HepG2 (cell line): ENCODE data around the gene NAPG. TPM values are rescaled to one million over a fixed set of nuclear protein-coding genes. Genes with fewer than 3 reads are reported as not detected.

Experiments used
- ATAC-seq: fragments of 200-7000 bp; cut with Tn5 transposase; 3 replicates; pipeline ENCODE4 v1.9.1; 2020; ENCODE audit warnings: mild to moderate bottlenecking, moderate library complexity
- BruUV-seq: library from RNA; stranded (reverse); fragments of 400-500 nt; replicated peaks from 2 replicates; lab custom pipeline; 2021; lab: Mats Ljungman, UMichigan
- CTCF ChIA-PET: fragments of 300-600 bp; formaldehyde crosslinking; extraction: SDS; loops from one replicate; lab custom pipeline; 2021; ENCODE audit warnings: low total read pairs, inconsistent platforms, low intra/inter-chr PET ratio; lab: Yijun Ruan, JAX
- POLR2A ChIA-PET: fragments of 350-600 bp; sonication (Branson Sonifier 250); formaldehyde crosslinking; loops from one replicate; lab custom pipeline; 2020; ENCODE audit warnings: antibody characterized with exemption, inconsistent platforms; lab: Yijun Ruan, JAX
- DNase-seq: peaks from one replicate; pipeline ENCODE4 v3.0.0-alpha.2; 2015; ENCODE audit warnings: low spot score
- FAIRE-seq: peaks from 3 replicates; lab custom pipeline; 2011; peaks lifted over from hg19 to GRCh38; lab: Jason Lieb, UNC
- H2AFZ ChIP-seq: one replicate; pipeline ENCODE4 v1.6.1; 2011; ENCODE audit warnings: low read length, inconsistent platforms
- H3K27ac ChIP-seq: fragments of 300-600 bp; 3 replicates; pipeline ENCODE4 v1.8.0; 2011; ENCODE audit warnings: mixed run types, mild to moderate bottlenecking, mixed read lengths, low read length, inconsistent platforms; ENCODE audit not compliant: insufficient read depth; ENCODE audit errors: extremely low read length
- H3K27me3 ChIP-seq, 2 experiments: fragments of 200-600 bp in 1 of 2; 2 replicates in 1 of 2; 3 replicates in 1 of 2; pipeline versions ENCODE4 v1.6.0 to v1.8.0; 2011; ENCODE audit warnings: low read length in 2 of 2, mild to moderate bottlenecking in 2 of 2, moderate library complexity in 2 of 2, inconsistent platforms in 1 of 2; ENCODE audit not compliant: insufficient read depth in 2 of 2, control insufficient read depth in 1 of 2
- H3K36me3 ChIP-seq, 2 experiments: fragments of 200-600 bp in 1 of 2; replicated peaks in 1 of 2; 2 replicates in 1 of 2; 3 replicates in 1 of 2; pipeline versions ENCODE4 v1.5.1 to v1.8.0; 2011; ENCODE audit warnings: low read length in 2 of 2, inconsistent platforms in 1 of 2; ENCODE audit not compliant: insufficient read depth in 2 of 2, control insufficient read depth in 1 of 2
- H3K4me1 ChIP-seq: 2 replicates; pipeline ENCODE4 v1.5.1; 2012; ENCODE audit warnings: low read length, inconsistent platforms; ENCODE audit not compliant: insufficient read depth
- H3K4me2 ChIP-seq: 2 replicates; pipeline ENCODE4 v1.6.0; 2011; ENCODE audit warnings: low read depth, low read length, inconsistent platforms
- H3K4me3 ChIP-seq, 3 experiments: fragments of 200-600 bp in 1 of 3; sonication (generic), shearing (Covaris generic) in 1 of 3; replicated peaks in 1 of 3; 2 replicates each; pipeline ENCODE4 v1.5.1; 2011 to 2016; ENCODE audit warnings: low read length in 3 of 3, inconsistent platforms in 2 of 3, low read depth in 2 of 3, mild to moderate bottlenecking in 2 of 3, control low read depth in 1 of 3, mixed read lengths in 1 of 3; ENCODE audit not compliant: insufficient read depth in 1 of 3
- H3K79me2 ChIP-seq: one replicate; pipeline ENCODE4 v1.6.1; 2011; ENCODE audit warnings: low read length, inconsistent platforms; ENCODE audit not compliant: insufficient read depth
- H3K9ac ChIP-seq: 2 replicates; pipeline ENCODE4 v1.6.0; 2011; ENCODE audit warnings: mild to moderate bottlenecking, low read depth, low read length, inconsistent platforms; ENCODE audit not compliant: insufficient read depth
- H3K9me3 ChIP-seq: 2 replicates; pipeline ENCODE4 v1.5.1; 2012; ENCODE audit warnings: mild to moderate bottlenecking, low read length
- H4K20me1 ChIP-seq: 2 replicates; pipeline ENCODE4 v1.6.0; 2011; ENCODE audit warnings: inconsistent platforms, mild to moderate bottlenecking, low read length, moderate library complexity; ENCODE audit not compliant: insufficient read depth
- AGO2 ChIP-seq: fragments of 200-400 bp; formaldehyde crosslinking; optimal IDR thresholded peaks from 2 replicates; pipeline ENCODE3; 2017; ENCODE audit warnings: mild to moderate bottlenecking, low read depth, low read length, moderate library complexity
- MBNL3 ChIP-seq: fragments of 250-450 bp; sonication (Bioruptor Pico); conservative IDR thresholded peaks from 2 replicates; pipeline ENCODE4 v1.8.0; 2022; ENCODE audit warnings: mild to moderate bottlenecking, inconsistent platforms
- RAD21 ChIP-seq: fragments of 450-650 bp; formaldehyde crosslinking; IDR thresholded peaks from 2 replicates; pipeline ENCODE4 v1.5.0; 2020; ENCODE audit warnings: mild to moderate bottlenecking
- RERE ChIP-seq: IDR thresholded peaks from 2 replicates; pipeline ENCODE4 v1.6.1; 2016; ENCODE audit warnings: low read depth, missing genetic modification reagents, missing compliant biosample characterization
- SP5 ChIP-seq: IDR thresholded peaks from 2 replicates; pipeline ENCODE4 v1.6.1; 2016; ENCODE audit warnings: low read depth, borderline replicate concordance
- TFDP1 ChIP-seq: IDR thresholded peaks from 2 replicates; pipeline ENCODE4 v1.6.1; 2016; ENCODE audit warnings: missing compliant biosample characterization, missing genetic modification reagents, borderline replicate concordance
- WGBS: methylation state at CpG from one replicate; pipeline ENCODE4 v1.1.6; 2017; ENCODE audit warnings: low lambda C conversion rate; 5-methylcytosine and 5-hydroxymethylcytosine counted together
- in situ Hi-C: cut with HindIII; loops from 2 replicates; pipeline ENCODE4 v1.10.0; 2017; ENCODE audit warnings: low pct_unique_long_range_greater_than_20kb; ENCODE audit not compliant: extremely low pct_ligation_motif_present
- intact Hi-C: fragments of 100-400 bp; cut with micrococcal nuclease; formaldehyde crosslinking; loops from one replicate; pipeline ENCODE4 v1.10.0; 2022; ENCODE audit not compliant: unreplicated experiment
- polyA plus RNA-seq, 8 experiments: library from polyadenylated mRNA; depleted of rRNA in 3 of 8; stranded (reverse) in 7 of 8; unstranded in 1 of 8; fragments of >200 nt; fragmentation: Illumina TruSeq in 4 of 8; extraction: Trizol in 4 of 8; gene quantifications; 2 replicates each; pipeline versions ENCODE4 v1.2.1 to v1.2.3, GENCODE V29; 2011 to 2016; ENCODE audit warnings: low read depth in 4 of 8, missing spikeins in 1 of 8, mixed read lengths in 1 of 8; ENCODE audit not compliant: insufficient read depth in 1 of 8
- total RNA-seq, 5 experiments: library from RNA; depleted of rRNA; stranded (reverse); fragments of >200 nt; fragmentation: Illumina TruSeq; extraction: Trizol; gene quantifications; 2 replicates each; pipeline ENCODE4 v1.2.3, GENCODE V29; 2016; ENCODE audit warnings: low read depth in 1 of 5
- TF ChIP-seq, protein P1 (sequence below): sonication (generic); formaldehyde crosslinking; IDR thresholded peaks from 2 replicates; pipeline ENCODE4 v1.4.0; 2020; ENCODE audit warnings: mild to moderate bottlenecking, missing genetic modification reagents

The NAPG gene
- total and polyA plus RNA-seq, 2 of the 13 experiments (the other 11 are each of a cell fraction or from before 2014, with no cell fraction given): 19.8 to 34.4 TPM

- in situ Hi-C loops (no loop called here), intact Hi-C loops (no loop called here)
- no peak for FAIRE-seq
- no peak for ATAC-seq
- TF ChIP-seq AGO2: peak; percentile 41
- TF ChIP-seq RAD21 (CRISPR knock-in tag): no peak
- TF ChIP-seq RERE (CRISPR knock-in tag): no peak
- TF ChIP-seq, protein P1, sequence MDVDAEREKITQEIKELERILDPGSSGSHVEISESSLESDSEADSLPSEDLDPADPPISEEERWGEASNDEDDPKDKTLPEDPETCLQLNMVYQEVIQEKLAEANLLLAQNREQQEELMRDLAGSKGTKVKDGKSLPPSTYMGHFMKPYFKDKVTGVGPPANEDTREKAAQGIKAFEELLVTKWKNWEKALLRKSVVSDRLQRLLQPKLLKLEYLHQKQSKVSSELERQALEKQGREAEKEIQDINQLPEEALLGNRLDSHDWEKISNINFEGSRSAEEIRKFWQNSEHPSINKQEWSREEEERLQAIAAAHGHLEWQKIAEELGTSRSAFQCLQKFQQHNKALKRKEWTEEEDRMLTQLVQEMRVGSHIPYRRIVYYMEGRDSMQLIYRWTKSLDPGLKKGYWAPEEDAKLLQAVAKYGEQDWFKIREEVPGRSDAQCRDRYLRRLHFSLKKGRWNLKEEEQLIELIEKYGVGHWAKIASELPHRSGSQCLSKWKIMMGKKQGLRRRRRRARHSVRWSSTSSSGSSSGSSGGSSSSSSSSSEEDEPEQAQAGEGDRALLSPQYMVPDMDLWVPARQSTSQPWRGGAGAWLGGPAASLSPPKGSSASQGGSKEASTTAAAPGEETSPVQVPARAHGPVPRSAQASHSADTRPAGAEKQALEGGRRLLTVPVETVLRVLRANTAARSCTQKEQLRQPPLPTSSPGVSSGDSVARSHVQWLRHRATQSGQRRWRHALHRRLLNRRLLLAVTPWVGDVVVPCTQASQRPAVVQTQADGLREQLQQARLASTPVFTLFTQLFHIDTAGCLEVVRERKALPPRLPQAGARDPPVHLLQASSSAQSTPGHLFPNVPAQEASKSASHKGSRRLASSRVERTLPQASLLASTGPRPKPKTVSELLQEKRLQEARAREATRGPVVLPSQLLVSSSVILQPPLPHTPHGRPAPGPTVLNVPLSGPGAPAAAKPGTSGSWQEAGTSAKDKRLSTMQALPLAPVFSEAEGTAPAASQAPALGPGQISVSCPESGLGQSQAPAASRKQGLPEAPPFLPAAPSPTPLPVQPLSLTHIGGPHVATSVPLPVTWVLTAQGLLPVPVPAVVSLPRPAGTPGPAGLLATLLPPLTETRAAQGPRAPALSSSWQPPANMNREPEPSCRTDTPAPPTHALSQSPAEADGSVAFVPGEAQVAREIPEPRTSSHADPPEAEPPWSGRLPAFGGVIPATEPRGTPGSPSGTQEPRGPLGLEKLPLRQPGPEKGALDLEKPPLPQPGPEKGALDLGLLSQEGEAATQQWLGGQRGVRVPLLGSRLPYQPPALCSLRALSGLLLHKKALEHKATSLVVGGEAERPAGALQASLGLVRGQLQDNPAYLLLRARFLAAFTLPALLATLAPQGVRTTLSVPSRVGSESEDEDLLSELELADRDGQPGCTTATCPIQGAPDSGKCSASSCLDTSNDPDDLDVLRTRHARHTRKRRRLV (CRISPR knock-in tag): no peak
- TF ChIP-seq TFDP1 (CRISPR knock-in tag): no peak
- TF ChIP-seq MBNL3 (CRISPR knock-in tag): no peak
- TF ChIP-seq SP5: no peak
- POLR2A ChIA-PET: no interaction called here
- H3K4me2 ChIP-seq: no peak overlapping the region
- no peaks in the 10 kb centered on the region for H4K20me1 ChIP-seq
- no peaks in the 10 kb centered on the region for H3K79me2 ChIP-seq
- no peak overlapping the region for H3K27ac ChIP-seq
- DNase-seq: no peak
- peaks cover 4% of the 10 kb centered on the region for H3K4me1 ChIP-seq
- no peak overlapping the region for H3K9ac ChIP-seq
- 83% methylated on average over 19 of the region's 20 CpGs for WGBS
- no peaks in the 10 kb centered on the region for H3K27me3 ChIP-seq
- no peaks in the 10 kb centered on the region for H3K36me3 ChIP-seq
- no peaks in the 10 kb centered on the region for H3K9me3 ChIP-seq
- CTCF ChIA-PET: no interaction called here
- H3K4me3 ChIP-seq: no peak overlapping the region
- H2AFZ ChIP-seq: no peak overlapping the region
- no TSS peak for BruUV-seq
Observed at GRCh38 chr18:10485475-10485874, 40.4 kb upstream of the NAPG start.
